CD14-positive monocyte (primary cell): ENCODE results near the gene MORC3. TPM values are rescaled to one million over a fixed set of nuclear protein-coding genes. Genes with fewer than 3 reads are reported as not detected.

Experiments used
- DNase-seq, 3 donors: peaks; one replicate each; pipeline ENCODE4 v3.0.0-alpha.2; 2011 to 2022
- H2AFZ ChIP-seq: 2 replicates; pipeline ENCODE4 v1.6.0; 2012; ENCODE audit warnings: mild to moderate bottlenecking, low read depth, low read length, inconsistent platforms; ENCODE audit not compliant: insufficient read depth, poor library complexity, severe bottlenecking
- H3K27ac ChIP-seq, 2 donors: 1 replicate in 1 of 2; 2 replicates in 1 of 2; pipeline ENCODE4 v1.5.1; 2012 to 2013; ENCODE audit warnings: low read length in 2 of 2, control low read depth in 1 of 2, inconsistent platforms in 1 of 2, low read depth in 1 of 2, mild to moderate bottlenecking in 1 of 2
- H3K27me3 ChIP-seq, 2 donors: one replicate each; pipeline versions ENCODE4 v1.6.0 to v1.6.1; 2011 to 2013; ENCODE audit warnings: low read length in 2 of 2; ENCODE audit not compliant: control insufficient read depth in 2 of 2, insufficient read depth in 2 of 2
- H3K36me3 ChIP-seq, 2 donors: replicated peaks in 1 of 2; 1 replicate in 1 of 2; 2 replicates in 1 of 2; pipeline versions ENCODE4 v1.5.1 to v1.6.1; 2012 to 2013; ENCODE audit warnings: low read length in 2 of 2, control low read depth in 1 of 2, inconsistent platforms in 1 of 2, mild to moderate bottlenecking in 1 of 2; ENCODE audit not compliant: insufficient read depth in 2 of 2, control insufficient read depth in 1 of 2
- H3K4me1 ChIP-seq, 2 donors: 1 replicate in 1 of 2; 2 replicates in 1 of 2; pipeline versions ENCODE4 v1.5.1 to v1.6.1; 2012 to 2013; ENCODE audit warnings: low read length in 2 of 2, control low read depth in 1 of 2, inconsistent platforms in 1 of 2, mild to moderate bottlenecking in 1 of 2, moderate library complexity in 1 of 2; ENCODE audit not compliant: insufficient read depth in 2 of 2, control insufficient read depth in 1 of 2
- H3K4me2 ChIP-seq: replicated peaks from 2 replicates; pipeline ENCODE3; 2012; ENCODE audit warnings: low read length, moderate library complexity, mild to moderate bottlenecking; ENCODE audit not compliant: poor library complexity, severe bottlenecking; ENCODE audit errors: extremely low read depth
- H3K4me3 ChIP-seq, 3 experiments: fragments of 200-600 bp in 1 of 3; sonication (generic) in 1 of 3; replicated peaks in 1 of 3; 1 replicate in 2 of 3; 2 replicates in 1 of 3; pipeline ENCODE4 v1.5.1; 2011 to 2013; ENCODE audit warnings: low read length in 3 of 3, mild to moderate bottlenecking in 3 of 3, control low read depth in 2 of 3, low read depth in 2 of 3, inconsistent platforms in 1 of 3, moderate library complexity in 1 of 3
- H3K79me2 ChIP-seq: 2 replicates; pipeline ENCODE4 v1.6.0; 2012; ENCODE audit warnings: mild to moderate bottlenecking, control low read depth, inconsistent platforms, low read length, moderate library complexity; ENCODE audit not compliant: insufficient read depth
- H3K9ac ChIP-seq: 2 replicates; pipeline ENCODE4 v1.6.0; 2017; ENCODE audit warnings: low read length, mild to moderate bottlenecking; ENCODE audit not compliant: insufficient read depth, poor library complexity, severe bottlenecking
- H3K9me3 ChIP-seq, 2 donors: replicated peaks in 1 of 2; 1 replicate in 1 of 2; 2 replicates in 1 of 2; pipeline versions ENCODE4 v1.5.1 to v1.6.1; 2012 to 2013; ENCODE audit warnings: low read length in 2 of 2, control low read depth in 1 of 2; ENCODE audit not compliant: control insufficient read depth in 1 of 2, insufficient read depth in 1 of 2
- H4K20me1 ChIP-seq: 2 replicates; pipeline ENCODE4 v1.6.0; 2012; ENCODE audit warnings: mild to moderate bottlenecking, low read length, control low read depth, moderate library complexity; ENCODE audit not compliant: insufficient read depth
- H3K27ac Mint-ChIP-seq, 7 donors: one replicate each; pipeline ENCODE4 v1.8.0; 2020; ENCODE audit warnings: mild to moderate bottlenecking in 7 of 7, mixed read lengths in 7 of 7, moderate library complexity in 6 of 7, inconsistent platforms in 2 of 7
- H3K27me3 Mint-ChIP-seq, 3 donors: one replicate each; pipeline ENCODE4 v1.8.0; 2021 to 2022; ENCODE audit warnings: low read depth in 3 of 3, mild to moderate bottlenecking in 3 of 3, mixed read lengths in 3 of 3, moderate library complexity in 3 of 3, inconsistent platforms in 1 of 3
- H3K36me3 Mint-ChIP-seq, 2 donors: one replicate each; pipeline ENCODE4 v1.8.0; 2020; ENCODE audit warnings: mixed read lengths in 2 of 2, inconsistent platforms in 1 of 2, mild to moderate bottlenecking in 1 of 2
- H3K4me1 Mint-ChIP-seq: one replicate; pipeline ENCODE4 v1.8.0; 2020; ENCODE audit warnings: mild to moderate bottlenecking, mixed read lengths
- H3K4me3 Mint-ChIP-seq, 2 donors: one replicate each; pipeline ENCODE4 v1.8.0; 2020; ENCODE audit warnings: mild to moderate bottlenecking in 2 of 2, mixed read lengths in 2 of 2, moderate library complexity in 1 of 2
- H3K9me3 Mint-ChIP-seq, 7 donors: one replicate each; pipeline ENCODE4 v1.8.0; 2020 to 2022; ENCODE audit warnings: mixed read lengths in 7 of 7, mild to moderate bottlenecking in 6 of 7, moderate library complexity in 6 of 7, inconsistent platforms in 2 of 7
- CTCF ChIP-seq: fragments of 200-600 bp; IDR thresholded peaks from one replicate; pipeline ENCODE4 v1.8.0; 2022; ENCODE audit warnings: antibody characterized with exemption, mild to moderate bottlenecking
- WGBS: methylation state at CpG from one replicate; pipeline ENCODE4 v1.1.5; 2013; ENCODE audit warnings: missing lambda C conversion rate; ENCODE audit not compliant: insufficient coverage; 5-methylcytosine and 5-hydroxymethylcytosine counted together
- intact Hi-C, 2 donors: fragments of 100-400 bp; cut with micrococcal nuclease; formaldehyde crosslinking; loops; one replicate each; pipeline versions ENCODE4 v1.15.0 to v1.15.1; 2023
- polyA plus RNA-seq, 3 donors: library from polyadenylated mRNA; depleted of rRNA in 1 of 3; unstranded in 2 of 3; stranded (reverse) in 1 of 3; fragments of 300-500 nt in 2 of 3; fragments of >200 nt in 1 of 3; fragmentation: Illumina TruSeq in 2 of 3; gene quantifications; 1 replicate in 2 of 3; 2 replicates in 1 of 3; pipeline ENCODE4 v1.2.3, GENCODE V29; 2012 to 2021
- small RNA-seq: library from RNA; depleted of rRNA; stranded (forward); fragments of <200 nt; gene quantifications from one replicate; pipeline ENCODE3, GENCODE V24; 2012; ENCODE audit warnings: low read depth; ENCODE audit not compliant: insufficient read length

Gene MORC3
- polyA plus RNA-seq, 3 donors, result 16.3 to 27.6 (median 25.5) TPM

GRCh38 chr21:36425286-36425685 lies 105.3 kb downstream of the MORC3 start:
- 94% methylated on average over 6 of the region's 9 CpGs for WGBS
- H3K36me3 ChIP-seq, result no peaks in the 10 kb centered on the region
- no peak overlapping the region for H3K9ac ChIP-seq
- no peak overlapping the region for H3K4me3 ChIP-seq
- Mint-ChIP-seq H3K27ac (no peak overlapping the region), H3K27me3 (peaks cover 17 to 19% (median 18%) of the 10 kb centered on the region in 3 donors), H3K4me1 (peaks cover 23% of the 10 kb centered on the region), H3K36me3 (peaks cover 0 to 9% of the 10 kb centered on the region in 2 donors), H3K9me3 (no peaks in the 10 kb centered on the region), H3K4me3 (no peak overlapping the region)
- H4K20me1 ChIP-seq, result no peaks in the 10 kb centered on the region
- no peak overlapping the region for H3K4me2 ChIP-seq
- no peaks in the 10 kb centered on the region for H3K9me3 ChIP-seq
- no peak for DNase-seq
- no peak for TF ChIP-seq CTCF
- H3K4me1 ChIP-seq, result peaks cover 10 to 11% of the 10 kb centered on the region in 2 donors
- H3K27me3 ChIP-seq, result peaks cover 0 to 7% of the 10 kb centered on the region in 2 donors
- H2AFZ ChIP-seq, result no peak overlapping the region
- H3K79me2 ChIP-seq, result no peaks in the 10 kb centered on the region
- intact Hi-C loops, result loop anchor here in 1 of 2 donors (10.0 kb wide), 1 partner anchor 80 kb away; no protein-coding TSS in a partner anchor
- H3K27ac ChIP-seq, result no peak overlapping the region

Small RNAs within 50 kb of the gene (small RNA-seq; reads per million reads assigned to genes)
- not detected for gene ATP5MFP1

Other genes with a start within 250 kb of the MORC3 start
- gene CBR3, start 185.1 kb upstream of the MORC3 start, polyA plus RNA-seq, result under 1 TPM in 2 of 3 donors, not detected in 1; 0.32 to 0.40 TPM
- gene DOP1B, start 163.4 kb upstream of the MORC3 start, polyA plus RNA-seq, result 10 to 100 TPM in 2 of 3 donors, 1 to 10 TPM in 1; 6.0 to 14.4 (median 11.0) TPM
- gene CHAF1B, start 65.2 kb downstream of the MORC3 start, polyA plus RNA-seq, result under 1 TPM in 1 of 3 donors, not detected in 2; 0.24 TPM
- not detected for gene CLDN14, start 159.9 kb downstream of the MORC3 start, polyA plus RNA-seq